SK-N-MC (cell line): ENCODE data around the gene PTPN1.

Source experiments
- EZH2 ChIP-seq: fragments of 200-600 bp; sonication (generic); IDR thresholded peaks from one replicate; pipeline ENCODE4 v1.6.1; 2017; ENCODE audit warnings: antibody characterized with exemption
- POLR2AphosphoS5 ChIP-seq: IDR thresholded peaks from 2 replicates; pipeline ENCODE4 v1.6.1; 2012; ENCODE audit warnings: mild to moderate bottlenecking, low read depth, low read length, borderline replicate concordance

DNA sequence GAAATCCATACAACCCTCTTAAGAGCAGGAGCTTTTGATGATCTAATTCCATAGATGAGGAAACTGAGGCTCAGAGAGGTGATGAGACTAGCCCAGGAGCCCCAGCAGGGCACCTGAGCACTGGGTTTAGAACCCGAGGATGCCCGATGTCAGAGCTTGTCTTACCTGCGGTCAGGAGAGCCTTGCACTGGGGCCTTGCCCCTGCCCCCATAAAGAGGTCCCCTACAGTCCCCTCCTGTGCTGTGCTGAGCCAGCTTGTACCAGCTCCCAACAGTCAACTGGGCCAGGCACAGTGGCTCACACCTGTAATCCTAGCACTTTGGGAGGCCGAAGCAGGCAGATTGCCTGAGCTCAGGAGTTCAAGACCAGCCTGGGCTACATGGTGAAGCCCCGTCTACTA lies 122.5 kb downstream of the PTPN1 start:
- no peak for TF ChIP-seq EZH2
- no peak for TF ChIP-seq POLR2AphosphoS5
